Loucy (cell line): ENCODE data around the gene PODXL2.

Source experiments
- EZH2phosphoT487 ChIP-seq: fragments of 200-600 bp; IDR thresholded peaks from 2 replicates; pipeline ENCODE4 v1.6.1; 2018; ENCODE audit warnings: antibody characterized with exemption, mild to moderate bottlenecking, moderate library complexity, borderline replicate concordance
- TF ChIP-seq, protein P1 (sequence below): fragments of 200-600 bp; sonication (generic); conservative IDR thresholded peaks from 2 replicates; pipeline ENCODE4 v1.5.1; 2014; ENCODE audit warnings: mild to moderate bottlenecking, antibody characterized with exemption, low read length

DNA sequence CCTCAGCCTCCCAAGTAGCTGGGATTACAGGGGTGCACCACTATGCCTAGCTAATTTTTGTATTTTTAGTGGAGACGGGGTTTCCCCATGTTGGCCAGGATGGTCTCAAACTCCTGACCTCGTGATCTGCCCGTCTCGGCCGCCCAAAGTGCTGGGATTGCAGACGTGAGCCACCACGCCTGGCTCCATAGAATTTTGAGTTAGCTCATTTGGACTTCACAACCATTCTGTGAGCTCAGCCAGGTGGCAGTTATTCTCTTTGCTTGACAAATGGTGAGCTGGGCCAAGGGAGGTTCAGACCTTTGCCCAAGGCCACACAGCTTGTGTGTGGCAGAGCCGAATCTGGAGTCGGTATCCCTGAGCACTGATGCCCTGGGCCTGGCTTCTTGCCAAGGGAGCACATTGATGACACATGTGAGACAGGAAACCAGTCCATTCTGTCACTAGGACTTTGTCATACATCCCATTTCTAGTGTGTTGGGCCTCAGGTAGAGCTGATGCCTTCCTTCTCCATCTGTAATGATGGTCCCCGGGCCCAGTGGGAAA, 17.6 kb downstream of the PODXL2 start:
- TF ChIP-seq, protein P1, sequence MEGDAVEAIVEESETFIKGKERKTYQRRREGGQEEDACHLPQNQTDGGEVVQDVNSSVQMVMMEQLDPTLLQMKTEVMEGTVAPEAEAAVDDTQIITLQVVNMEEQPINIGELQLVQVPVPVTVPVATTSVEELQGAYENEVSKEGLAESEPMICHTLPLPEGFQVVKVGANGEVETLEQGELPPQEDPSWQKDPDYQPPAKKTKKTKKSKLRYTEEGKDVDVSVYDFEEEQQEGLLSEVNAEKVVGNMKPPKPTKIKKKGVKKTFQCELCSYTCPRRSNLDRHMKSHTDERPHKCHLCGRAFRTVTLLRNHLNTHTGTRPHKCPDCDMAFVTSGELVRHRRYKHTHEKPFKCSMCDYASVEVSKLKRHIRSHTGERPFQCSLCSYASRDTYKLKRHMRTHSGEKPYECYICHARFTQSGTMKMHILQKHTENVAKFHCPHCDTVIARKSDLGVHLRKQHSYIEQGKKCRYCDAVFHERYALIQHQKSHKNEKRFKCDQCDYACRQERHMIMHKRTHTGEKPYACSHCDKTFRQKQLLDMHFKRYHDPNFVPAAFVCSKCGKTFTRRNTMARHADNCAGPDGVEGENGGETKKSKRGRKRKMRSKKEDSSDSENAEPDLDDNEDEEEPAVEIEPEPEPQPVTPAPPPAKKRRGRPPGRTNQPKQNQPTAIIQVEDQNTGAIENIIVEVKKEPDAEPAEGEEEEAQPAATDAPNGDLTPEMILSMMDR: no peak
- no peak for TF ChIP-seq EZH2phosphoT487
